Measurements from ENCODE around the gene KRT74.

The KRT74 gene

GRCh38 chr12:52581066-52581465, 7.4 kb upstream of the KRT74 start:
- no peak overlapping the region for H3K4me3 ChIP-seq (ENCODE audit: low read length)
- no peaks in the 10 kb centered on the region for H3K27me3 ChIP-seq (ENCODE audit: control insufficient read depth, insufficient read depth, low read length)
- no peaks in the 10 kb centered on the region for H3K4me1 ChIP-seq (ENCODE audit: control insufficient read depth, insufficient read depth, low read length)
- H3K36me3 ChIP-seq (ENCODE audit: control insufficient read depth, insufficient read depth, low read length), result no peaks in the 10 kb centered on the region
- no peak overlapping the region for H3K9ac ChIP-seq (ENCODE audit: low read length)
- no peak overlapping the region for H3K27ac ChIP-seq (ENCODE audit: low read depth, low read length)

- H3K4me1 ChIP-seq (ENCODE audit: control insufficient read depth, insufficient read depth, low read length), result no peaks in the 10 kb centered on the region
These were observed 6.9 kb upstream of the KRT74 start for GRCh38 chr12:52580496-52580895.

DNA sequence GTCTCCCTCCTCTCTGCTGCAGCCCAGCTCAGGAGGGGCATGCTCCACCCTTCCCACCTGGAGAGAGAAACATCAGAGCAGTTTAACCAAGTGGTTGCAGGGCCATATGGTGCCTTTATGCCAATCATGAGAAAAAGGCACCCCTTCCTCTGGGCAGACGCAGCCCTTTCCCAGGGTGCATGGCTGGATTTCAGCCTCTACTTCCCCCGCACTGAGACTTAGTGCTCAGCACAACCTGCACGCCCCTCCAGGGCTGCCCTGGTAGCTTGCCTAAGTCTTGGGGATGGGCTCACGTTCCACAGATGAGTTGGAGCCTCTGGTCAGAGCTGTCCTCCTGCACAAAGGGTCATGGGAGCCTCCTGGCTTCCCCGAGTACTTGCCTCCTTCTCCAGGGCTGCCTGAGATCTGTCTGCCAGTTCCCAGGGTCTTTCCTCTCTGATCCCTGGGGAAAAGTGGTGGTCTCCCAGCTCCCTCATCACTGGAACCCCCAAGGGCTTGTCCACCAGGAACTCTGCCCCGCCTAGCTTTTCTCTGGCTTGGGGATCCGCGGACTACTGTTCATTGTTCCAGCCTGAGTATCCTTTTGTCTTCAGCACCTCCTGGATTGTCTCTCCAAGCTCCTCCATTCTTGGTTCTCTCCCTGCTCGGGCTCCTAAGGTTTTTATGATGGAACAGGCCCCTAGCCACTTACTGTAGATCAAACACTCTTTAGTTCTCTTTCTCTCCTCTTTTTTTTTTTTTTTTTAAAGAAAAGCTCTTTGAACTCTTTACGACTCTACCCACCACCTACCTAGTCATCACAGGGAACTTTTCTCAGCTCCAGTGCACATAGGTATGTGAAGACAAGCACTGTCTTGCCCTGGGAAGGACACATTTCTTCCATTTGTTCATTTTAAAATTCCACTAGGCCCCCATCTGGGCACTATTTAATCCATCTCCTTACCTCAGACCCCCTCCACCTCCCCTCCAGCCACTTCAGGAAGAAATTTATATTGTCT, 6.1 kb upstream of the KRT74 start:
- Histone ChIP-seq H3K27ac (ENCODE audit: low read depth, low read length) (no peak overlapping the region), H3K36me3 (ENCODE audit: control insufficient read depth, insufficient read depth, low read length) (no peaks in the 10 kb centered on the region), H3K4me3 (ENCODE audit: low read length) (no peak overlapping the region), H3K4me1 (ENCODE audit: control insufficient read depth, insufficient read depth, low read length) (no peaks in the 10 kb centered on the region), H3K27me3 (ENCODE audit: control insufficient read depth, insufficient read depth, low read length) (no peaks in the 10 kb centered on the region), H3K9ac (ENCODE audit: low read length) (no peak overlapping the region)

More at GRCh38 chr12:52580496-52580895, 6.9 kb upstream of the KRT74 start:
- Histone ChIP-seq H3K27ac (ENCODE audit: low read depth, low read length) (no peak overlapping the region), H3K9ac (ENCODE audit: low read length) (no peak overlapping the region), H3K4me3 (ENCODE audit: low read length) (no peak overlapping the region), H3K36me3 (ENCODE audit: control insufficient read depth, insufficient read depth, low read length) (no peaks in the 10 kb centered on the region), H3K27me3 (ENCODE audit: control insufficient read depth, insufficient read depth, low read length) (no peaks in the 10 kb centered on the region)

GRCh38 chr12:52578469-52578868, 4.8 kb upstream of the KRT74 start:
- H3K9ac ChIP-seq (ENCODE audit: low read length), result no peak overlapping the region
- H3K27ac ChIP-seq (ENCODE audit: low read depth, low read length), result no peak overlapping the region
- no peaks in the 10 kb centered on the region for H3K36me3 ChIP-seq (ENCODE audit: control insufficient read depth, insufficient read depth, low read length)
- no peaks in the 10 kb centered on the region for H3K27me3 ChIP-seq (ENCODE audit: control insufficient read depth, insufficient read depth, low read length)
- H3K4me3 ChIP-seq (ENCODE audit: low read length), result no peak overlapping the region
- H3K4me1 ChIP-seq (ENCODE audit: control insufficient read depth, insufficient read depth, low read length), result no peaks in the 10 kb centered on the region

DNA sequence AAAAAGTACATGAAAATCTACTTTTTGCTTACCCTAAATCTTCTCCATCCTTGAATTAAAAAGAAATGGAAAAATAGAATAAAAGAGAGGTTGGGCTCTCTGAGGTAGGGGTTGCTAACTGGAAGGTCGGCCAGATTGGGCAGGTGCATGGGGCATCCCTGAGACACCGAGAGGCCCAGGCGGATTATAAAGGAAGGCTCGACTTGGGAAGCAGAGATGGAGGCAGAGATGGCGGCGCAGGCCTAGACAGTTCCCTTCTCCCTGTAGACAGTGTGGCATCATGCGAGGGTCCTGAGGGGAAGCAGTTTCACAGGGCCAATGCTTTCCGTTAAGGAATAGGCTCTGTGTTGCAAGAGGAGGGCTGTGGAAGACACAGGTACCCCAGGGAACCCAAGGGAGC, 3.7 kb upstream of the KRT74 start:
- Histone ChIP-seq H3K36me3 (ENCODE audit: control insufficient read depth, insufficient read depth, low read length) (no peaks in the 10 kb centered on the region), H3K27me3 (ENCODE audit: control insufficient read depth, insufficient read depth, low read length) (no peaks in the 10 kb centered on the region), H3K4me3 (ENCODE audit: low read length) (no peak overlapping the region), H3K4me1 (ENCODE audit: control insufficient read depth, insufficient read depth, low read length) (no peaks in the 10 kb centered on the region), H3K27ac (ENCODE audit: low read depth, low read length) (no peak overlapping the region), H3K9ac (ENCODE audit: low read length) (no peak overlapping the region)

DNA sequence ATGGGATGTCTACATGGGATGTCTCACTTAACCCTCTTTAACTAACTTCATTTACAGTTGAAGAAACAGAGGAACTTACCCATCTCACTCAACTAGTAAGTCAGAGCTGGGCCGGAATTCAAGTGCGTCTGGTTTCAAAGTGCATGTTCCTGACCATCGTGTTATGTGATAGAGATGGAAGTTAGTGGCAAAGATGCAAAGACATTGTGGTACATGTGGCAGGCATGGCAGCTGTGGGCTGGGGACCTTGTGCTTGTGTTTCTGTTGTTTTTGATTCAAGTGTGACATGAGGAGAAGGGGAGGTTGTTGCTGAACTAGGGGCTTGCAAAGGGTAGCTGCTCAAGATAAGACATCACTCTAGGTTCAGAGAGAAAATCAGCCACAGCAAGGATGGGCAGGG, 2.3 kb upstream of the KRT74 start:
- Histone ChIP-seq H3K27ac (ENCODE audit: low read depth, low read length) (no peak overlapping the region), H3K36me3 (ENCODE audit: control insufficient read depth, insufficient read depth, low read length) (no peaks in the 10 kb centered on the region), H3K9ac (ENCODE audit: low read length) (no peak overlapping the region), H3K4me3 (ENCODE audit: low read length) (no peak overlapping the region), H3K4me1 (ENCODE audit: control insufficient read depth, insufficient read depth, low read length) (no peaks in the 10 kb centered on the region), H3K27me3 (ENCODE audit: control insufficient read depth, insufficient read depth, low read length) (no peaks in the 10 kb centered on the region)

DNA sequence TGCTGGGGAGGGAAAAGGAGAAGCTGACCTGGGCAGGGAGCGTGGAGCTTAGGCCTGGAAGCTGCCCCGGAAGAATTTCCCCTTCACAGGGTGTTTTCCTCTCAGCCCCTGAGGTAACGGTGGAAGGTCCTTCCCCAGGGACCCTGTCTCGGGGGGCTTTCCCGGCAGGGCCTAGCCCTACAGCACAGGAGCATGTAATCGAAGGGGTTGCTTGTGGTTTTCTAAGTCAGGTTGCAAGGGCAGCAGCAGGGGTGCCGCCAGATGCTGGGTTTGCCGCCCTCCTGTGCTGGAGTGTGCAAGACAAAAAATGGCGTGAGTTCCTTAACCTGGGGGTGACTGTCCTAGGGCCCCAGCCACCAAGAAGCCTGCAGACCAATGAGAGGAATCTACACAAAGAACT, 1.6 kb upstream of the KRT74 start:
- H3K27me3 ChIP-seq (ENCODE audit: control insufficient read depth, insufficient read depth, low read length), result no peaks in the 10 kb centered on the region

GRCh38 chr12:52573306-52573705, 337 bp downstream of the KRT74 start:
- no peak overlapping the region for H3K4me3 ChIP-seq (ENCODE audit: low read length)
- no peak overlapping the region for H3K9ac ChIP-seq (ENCODE audit: low read length)
- no peaks in the 10 kb centered on the region for H3K36me3 ChIP-seq (ENCODE audit: control insufficient read depth, insufficient read depth, low read length)
- H3K27me3 ChIP-seq (ENCODE audit: control insufficient read depth, insufficient read depth, low read length), result no peaks in the 10 kb centered on the region
- no peak overlapping the region for H3K27ac ChIP-seq (ENCODE audit: low read depth, low read length)
- no peaks in the 10 kb centered on the region for H3K4me1 ChIP-seq (ENCODE audit: control insufficient read depth, insufficient read depth, low read length)

More for the DNA sequence above, 1.6 kb upstream of the KRT74 start:
- Histone ChIP-seq H3K9ac (ENCODE audit: low read length) (no peak overlapping the region), H3K27ac (ENCODE audit: low read depth, low read length) (no peak overlapping the region), H3K4me3 (ENCODE audit: low read length) (no peak overlapping the region), H3K4me1 (ENCODE audit: control insufficient read depth, insufficient read depth, low read length) (no peaks in the 10 kb centered on the region), H3K36me3 (ENCODE audit: control insufficient read depth, insufficient read depth, low read length) (no peaks in the 10 kb centered on the region)

GRCh38 chr12:52570511-52570910, 3.1 kb downstream of the KRT74 start:
- Histone ChIP-seq H3K9ac (ENCODE audit: low read length) (no peak overlapping the region), H3K36me3 (ENCODE audit: control insufficient read depth, insufficient read depth, low read length) (no peaks in the 10 kb centered on the region), H3K27ac (ENCODE audit: low read depth, low read length) (no peak overlapping the region), H3K27me3 (ENCODE audit: control insufficient read depth, insufficient read depth, low read length) (no peaks in the 10 kb centered on the region), H3K4me3 (ENCODE audit: low read length) (no peak overlapping the region), H3K4me1 (ENCODE audit: control insufficient read depth, insufficient read depth, low read length) (no peaks in the 10 kb centered on the region)

DNA sequence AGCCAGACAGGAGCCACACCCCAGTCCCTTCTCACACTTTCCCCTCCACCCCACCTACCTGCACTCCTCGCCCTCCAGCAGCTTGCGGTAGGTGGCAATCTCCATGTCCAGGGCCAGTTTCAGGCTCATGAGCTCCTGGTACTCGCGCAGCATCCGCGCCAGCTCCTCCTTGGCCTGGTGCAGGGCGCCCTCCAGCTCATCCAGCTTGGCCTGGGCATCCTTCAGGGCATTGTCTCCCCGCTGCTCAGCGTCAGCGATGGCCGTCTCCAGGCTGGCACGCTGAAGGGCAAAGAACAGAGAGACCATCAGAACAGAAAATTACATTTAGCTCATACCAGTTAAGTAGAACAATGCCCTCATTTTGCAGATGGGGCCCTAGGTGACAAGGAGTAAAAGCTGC, 5.5 kb downstream of the KRT74 start:
- Histone ChIP-seq H3K27me3 (ENCODE audit: control insufficient read depth, insufficient read depth, low read length) (no peaks in the 10 kb centered on the region), H3K27ac (ENCODE audit: low read depth, low read length) (no peak overlapping the region), H3K4me1 (ENCODE audit: control insufficient read depth, insufficient read depth, low read length) (no peaks in the 10 kb centered on the region), H3K9ac (ENCODE audit: low read length) (no peak overlapping the region), H3K4me3 (ENCODE audit: low read length) (no peak overlapping the region), H3K36me3 (ENCODE audit: control insufficient read depth, insufficient read depth, low read length) (no peaks in the 10 kb centered on the region)

DNA sequence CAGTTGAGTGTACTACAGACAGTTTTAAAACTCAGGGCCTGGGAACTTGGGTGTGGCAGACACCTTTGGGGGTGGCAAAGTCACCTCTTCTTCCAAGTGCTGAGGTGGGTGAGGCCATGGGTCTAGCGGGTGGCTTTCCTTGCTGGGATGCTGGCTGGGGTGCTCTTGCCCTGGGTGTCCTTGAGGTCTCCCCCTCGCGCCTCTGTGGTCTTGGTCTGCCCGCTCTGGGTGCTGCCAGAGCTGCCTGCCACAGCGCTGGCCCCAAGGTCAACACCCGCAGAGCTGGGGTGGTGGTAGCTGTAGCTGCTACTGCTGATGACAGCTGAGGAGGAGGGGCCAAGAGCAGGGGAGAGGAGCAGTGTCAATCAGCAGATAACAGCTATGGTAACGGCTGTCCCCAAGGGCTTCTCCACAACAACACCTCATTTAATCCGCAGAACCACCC, 6.8 kb downstream of the KRT74 start:
- Histone ChIP-seq H3K4me1 (ENCODE audit: control insufficient read depth, insufficient read depth, low read length) (no peaks in the 10 kb centered on the region), H3K36me3 (ENCODE audit: control insufficient read depth, insufficient read depth, low read length) (no peaks in the 10 kb centered on the region), H3K9ac (ENCODE audit: low read length) (no peak overlapping the region), H3K27me3 (ENCODE audit: control insufficient read depth, insufficient read depth, low read length) (no peaks in the 10 kb centered on the region), H3K27ac (ENCODE audit: low read depth, low read length) (no peak overlapping the region), H3K4me3 (ENCODE audit: low read length) (no peak overlapping the region)

DNA sequence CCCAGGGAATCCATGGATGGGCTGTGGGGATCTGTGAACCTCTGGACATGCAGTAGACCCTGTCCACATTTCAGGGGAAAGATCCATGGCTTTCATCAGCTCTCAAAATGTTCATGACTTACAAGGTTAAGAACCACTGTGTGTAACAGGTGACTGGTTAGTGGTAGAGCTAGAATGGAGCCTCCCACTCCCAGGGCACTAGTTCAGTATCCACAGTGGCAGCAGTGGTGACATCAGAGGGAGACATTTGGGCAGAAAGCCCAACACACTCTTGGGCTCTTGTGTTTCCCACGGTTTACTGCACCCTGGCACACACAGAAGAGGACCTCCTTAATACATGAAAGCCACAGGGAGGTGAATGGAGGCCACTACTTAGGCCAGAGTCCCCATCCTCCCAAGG, 9.1 kb downstream of the KRT74 start:
- Histone ChIP-seq H3K4me1 (ENCODE audit: control insufficient read depth, insufficient read depth, low read length) (no peaks in the 10 kb centered on the region), H3K36me3 (ENCODE audit: control insufficient read depth, insufficient read depth, low read length) (no peaks in the 10 kb centered on the region), H3K4me3 (ENCODE audit: low read length) (no peak overlapping the region), H3K27ac (ENCODE audit: low read depth, low read length) (no peak overlapping the region), H3K27me3 (ENCODE audit: control insufficient read depth, insufficient read depth, low read length) (no peaks in the 10 kb centered on the region), H3K9ac (ENCODE audit: low read length) (no peak overlapping the region)

All from rectal smooth muscle tissue (tissue), 1 donor.